ENCODE data around the gene ARL14EP.

DNA sequence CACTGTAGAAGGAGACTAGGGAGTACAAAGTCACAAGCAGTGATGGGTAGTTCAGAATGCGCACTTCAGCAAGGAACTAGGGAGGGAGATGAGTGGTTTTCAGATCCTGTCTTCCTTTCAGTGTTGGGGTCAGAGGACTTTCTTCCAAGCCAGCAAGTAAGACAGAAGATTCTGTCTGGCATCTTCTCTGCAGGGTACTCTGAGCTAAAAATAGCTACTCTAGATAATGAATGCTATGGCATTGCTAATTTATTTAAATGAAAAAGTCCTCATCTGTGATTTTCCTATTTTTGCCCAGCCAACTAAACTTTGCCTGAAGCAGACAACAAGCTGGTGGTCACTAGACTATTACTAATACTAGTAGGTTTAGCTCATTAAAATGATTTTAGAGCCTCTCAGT, 18.3 kb upstream of the ARL14EP start:
- TF ChIP-seq ESRRG (CRISPR knock-in tag; IDR thresholded peaks at IDR 0.05) (no peak), TOX (CRISPR knock-in tag; IDR thresholded peaks at IDR 0.05; ENCODE audit: borderline replicate concordance) (no peak), ZNF8 (CRISPR knock-in tag; IDR thresholded peaks at IDR 0.05) (no peak), CSRNP3 (CRISPR knock-in tag; IDR thresholded peaks at IDR 0.05) (no peak), OSR1 (CRISPR knock-in tag; IDR thresholded peaks at IDR 0.05) (no peak), ZNF565 (CRISPR knock-in tag; conservative IDR thresholded peaks at IDR 0.05; ENCODE audit: low read depth) (no peak), BACH2 (CRISPR knock-in tag; IDR thresholded peaks at IDR 0.05; ENCODE audit: borderline replicate concordance) (no peak), PPARA (CRISPR knock-in tag; IDR thresholded peaks at IDR 0.05; ENCODE audit: borderline replicate concordance) (no peak), SNAI2 (CRISPR knock-in tag; IDR thresholded peaks at IDR 0.05) (no peak)
- TF ChIP-seq, protein P1, sequence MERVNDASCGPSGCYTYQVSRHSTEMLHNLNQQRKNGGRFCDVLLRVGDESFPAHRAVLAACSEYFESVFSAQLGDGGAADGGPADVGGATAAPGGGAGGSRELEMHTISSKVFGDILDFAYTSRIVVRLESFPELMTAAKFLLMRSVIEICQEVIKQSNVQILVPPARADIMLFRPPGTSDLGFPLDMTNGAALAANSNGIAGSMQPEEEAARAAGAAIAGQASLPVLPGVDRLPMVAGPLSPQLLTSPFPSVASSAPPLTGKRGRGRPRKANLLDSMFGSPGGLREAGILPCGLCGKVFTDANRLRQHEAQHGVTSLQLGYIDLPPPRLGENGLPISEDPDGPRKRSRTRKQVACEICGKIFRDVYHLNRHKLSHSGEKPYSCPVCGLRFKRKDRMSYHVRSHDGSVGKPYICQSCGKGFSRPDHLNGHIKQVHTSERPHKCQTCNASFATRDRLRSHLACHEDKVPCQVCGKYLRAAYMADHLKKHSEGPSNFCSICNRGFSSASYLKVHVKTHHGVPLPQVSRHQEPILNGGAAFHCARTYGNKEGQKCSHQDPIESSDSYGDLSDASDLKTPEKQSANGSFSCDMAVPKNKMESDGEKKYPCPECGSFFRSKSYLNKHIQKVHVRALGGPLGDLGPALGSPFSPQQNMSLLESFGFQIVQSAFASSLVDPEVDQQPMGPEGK (CRISPR knock-in tag; IDR thresholded peaks at IDR 0.05; ENCODE audit: borderline replicate concordance), result no peak
